Measurements from ENCODE around the gene TAF4.
"Not testable (repeated sequence)": the region's sequence is repeated elsewhere in the genome, so short reads cannot be mapped to it uniquely, and the experiment has no call there.

Gene TAF4

GRCh38 chr20:62055862-62056115 lies 9.9 kb downstream of the TAF4 start:
- DNase-seq (ENCODE audit: low spot score): not testable (repeated sequence)

- peak; percentile 11 for DNase-seq (ENCODE audit: low spot score)
Observed at GRCh38 chr20:62055106-62055861, 10.4 kb downstream of the TAF4 start.

GRCh38 chr20:62054451-62054953 lies 11.2 kb downstream of the TAF4 start:
- peak; percentile 9 for DNase-seq (ENCODE audit: low spot score)

GRCh38 chr20:62053465-62054196 lies 12.1 kb downstream of the TAF4 start:
- DNase-seq (ENCODE audit: low spot score): peak; percentile 17

GRCh38 chr20:62052842-62053464 lies 12.7 kb downstream of the TAF4 start:
- DNase-seq (ENCODE audit: low spot score): peak; percentile 17

- peak; percentile 15 for DNase-seq (ENCODE audit: low spot score)
Observed at GRCh38 chr20:62052336-62052841, 13.3 kb downstream of the TAF4 start.

- DNase-seq (ENCODE audit: low spot score): no peak
Observed at GRCh38 chr20:62051546-62052255, 14.0 kb downstream of the TAF4 start.

- DNase-seq (ENCODE audit: low spot score): no peak
Observed at GRCh38 chr20:62051144-62051543, 14.5 kb downstream of the TAF4 start.

GRCh38 chr20:62050166-62051120 lies 15.2 kb downstream of the TAF4 start:
- no peak for DNase-seq (ENCODE audit: low spot score)

- DNase-seq (ENCODE audit: low spot score): no peak
Observed at GRCh38 chr20:62049342-62050165, 16.1 kb downstream of the TAF4 start.

- no peak for DNase-seq (ENCODE audit: low spot score)
Observed at GRCh38 chr20:62048821-62049291, 16.8 kb downstream of the TAF4 start.

GRCh38 chr20:62048346-62048761 lies 17.3 kb downstream of the TAF4 start:
- DNase-seq (ENCODE audit: low spot score): no peak

GRCh38 chr20:62047666-62048345 lies 17.9 kb downstream of the TAF4 start:
- no peak for DNase-seq (ENCODE audit: low spot score)

- no peak for DNase-seq (ENCODE audit: low spot score)
Observed at GRCh38 chr20:62046431-62046830, 19.2 kb downstream of the TAF4 start.

GRCh38 chr20:62045529-62046285 lies 20.0 kb downstream of the TAF4 start:
- DNase-seq (ENCODE audit: low spot score): no peak

GRCh38 chr20:62045118-62045517 lies 20.6 kb downstream of the TAF4 start:
- no peak for DNase-seq (ENCODE audit: low spot score)

- DNase-seq (ENCODE audit: low spot score): no peak
Observed at GRCh38 chr20:62044631-62045030, 21.1 kb downstream of the TAF4 start.

- no peak for DNase-seq (ENCODE audit: low spot score)
Observed at GRCh38 chr20:62043131-62043914, 22.4 kb downstream of the TAF4 start.

Measured in D341Med (cell line).